Ectodermal cell (in vitro differentiated cells): ENCODE data around the gene CARD16.

Source experiments
- H3K27ac ChIP-seq: 2 replicates; pipeline ENCODE4 v1.7.0; 2013; ENCODE audit warnings: mild to moderate bottlenecking, low read depth, low read length; ENCODE audit not compliant: insufficient read depth, poor library complexity, severe bottlenecking
- H3K27me3 ChIP-seq: 2 replicates; pipeline ENCODE4 v1.7.0; 2013; ENCODE audit warnings: mild to moderate bottlenecking, low read length; ENCODE audit not compliant: insufficient read depth, control insufficient read depth, poor library complexity, severe bottlenecking
- H3K36me3 ChIP-seq: one replicate; pipeline ENCODE4 v1.7.0; 2013; ENCODE audit warnings: low read length; ENCODE audit not compliant: control insufficient read depth, insufficient read depth
- H3K4me1 ChIP-seq: one replicate; pipeline ENCODE4 v1.7.0; 2013; ENCODE audit warnings: low read length; ENCODE audit not compliant: control insufficient read depth, insufficient read depth
- H3K4me3 ChIP-seq: 2 replicates; pipeline ENCODE4 v1.7.0; 2013; ENCODE audit warnings: low read depth, low read length, control low read depth; ENCODE audit not compliant: insufficient read depth
- H3K9me3 ChIP-seq: 2 replicates; pipeline ENCODE4 v1.7.0; 2013; ENCODE audit warnings: mild to moderate bottlenecking, low read length, moderate library complexity; ENCODE audit not compliant: control insufficient read depth
- WGBS, 2 experiments: methylation state at CpG; one replicate each; pipeline ENCODE4 v1.1.7; 2013; ENCODE audit warnings: missing lambda C conversion rate in 2 of 2; 5-methylcytosine and 5-hydroxymethylcytosine counted together

Gene CARD16

DNA sequence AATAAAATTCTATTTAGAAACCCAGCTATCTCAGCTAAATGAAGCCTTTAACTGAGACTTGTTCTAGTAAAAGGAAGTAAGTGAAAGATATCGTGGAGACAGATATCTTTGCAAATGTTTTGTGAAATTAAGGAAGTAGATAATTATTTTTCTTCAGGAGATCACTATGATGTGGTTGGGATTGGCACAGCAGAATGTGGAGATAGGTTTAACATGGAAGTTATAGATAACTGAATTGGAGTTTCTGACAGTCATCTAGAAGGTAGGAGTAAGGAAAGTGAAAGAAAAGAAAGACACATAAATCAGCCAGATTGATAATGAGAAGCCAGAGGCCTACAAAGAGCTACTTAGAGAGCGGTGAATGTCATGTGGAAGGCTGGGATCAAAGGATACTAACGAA is 17.5 kb downstream of the CARD16 start:
- Histone ChIP-seq H3K27me3 (no peaks in the 10 kb centered on the region), H3K27ac (no peak overlapping the region), H3K4me1 (no peaks in the 10 kb centered on the region), H3K9me3 (no peaks in the 10 kb centered on the region), H3K4me3 (no peak overlapping the region), H3K36me3 (no peaks in the 10 kb centered on the region)
- 92 to 99% methylated on average over 3 of the region's 3 CpGs for WGBS, 2 experiments

DNA sequence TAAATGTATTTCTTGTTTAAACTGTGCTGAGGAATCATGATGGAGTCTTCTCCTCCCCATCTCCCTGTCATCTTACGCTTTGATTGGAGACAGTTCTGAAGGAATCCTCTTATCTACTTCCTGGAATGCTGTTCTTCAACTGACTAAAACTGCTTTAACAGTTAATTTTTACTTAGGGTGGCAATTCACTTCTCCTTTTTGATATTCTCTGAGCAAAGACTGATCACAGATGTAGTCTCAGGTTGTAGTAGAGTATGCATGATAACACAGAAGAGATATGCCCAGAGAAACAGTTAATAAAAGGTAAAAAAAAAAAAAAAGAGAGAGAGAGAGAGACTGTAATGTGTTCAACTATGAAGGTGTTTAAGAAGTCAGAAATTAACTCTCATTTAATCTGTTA is 20.7 kb downstream of the CARD16 start:
- no peaks in the 10 kb centered on the region for H3K36me3 ChIP-seq
- H3K27me3 ChIP-seq, result no peaks in the 10 kb centered on the region
- H3K4me3 ChIP-seq, result no peak overlapping the region
- H3K4me1 ChIP-seq, result no peaks in the 10 kb centered on the region
- no peaks in the 10 kb centered on the region for H3K9me3 ChIP-seq
- WGBS, 2 experiments, result 60 to 100% methylated on average over 1 of the region's 1 CpG
- no peak overlapping the region for H3K27ac ChIP-seq

DNA sequence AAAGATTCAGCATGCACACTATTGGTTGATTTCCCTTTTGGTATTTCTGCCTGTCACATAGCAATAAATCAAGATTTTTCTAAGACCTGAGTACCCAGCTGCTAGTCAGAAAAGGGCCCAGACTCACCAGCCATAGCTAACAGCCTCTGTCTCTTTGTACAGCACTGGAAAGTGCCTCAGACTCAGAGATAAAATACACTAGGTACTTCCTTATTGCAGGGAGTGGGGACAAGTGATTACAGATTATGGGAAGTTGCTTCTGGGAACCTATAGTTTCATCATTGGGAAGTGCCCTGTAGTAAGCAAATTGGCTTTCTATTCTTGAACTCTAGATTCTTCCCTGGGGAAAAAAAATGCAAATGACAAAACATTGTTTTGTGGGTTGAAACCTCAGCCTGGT is 22.1 kb downstream of the CARD16 start, which contains the start of gene CASP5:
Gene CASP5, minus strand, starts transcription at position 166 of the 400 bp plus-strand sequence. Its CDS starts 32 bp downstream, at position 134.
- no peaks in the 10 kb centered on the region for H3K9me3 ChIP-seq
- no peak within 1 kb of the TSS for H3K27ac ChIP-seq
- no peak within 1 kb of the TSS for H3K4me3 ChIP-seq
- H3K4me1 ChIP-seq, result no peaks in the 10 kb centered on the region
- H3K27me3 ChIP-seq, result no peaks in the 10 kb centered on the region
- H3K36me3 ChIP-seq, result no peaks in the 10 kb centered on the region

DNA sequence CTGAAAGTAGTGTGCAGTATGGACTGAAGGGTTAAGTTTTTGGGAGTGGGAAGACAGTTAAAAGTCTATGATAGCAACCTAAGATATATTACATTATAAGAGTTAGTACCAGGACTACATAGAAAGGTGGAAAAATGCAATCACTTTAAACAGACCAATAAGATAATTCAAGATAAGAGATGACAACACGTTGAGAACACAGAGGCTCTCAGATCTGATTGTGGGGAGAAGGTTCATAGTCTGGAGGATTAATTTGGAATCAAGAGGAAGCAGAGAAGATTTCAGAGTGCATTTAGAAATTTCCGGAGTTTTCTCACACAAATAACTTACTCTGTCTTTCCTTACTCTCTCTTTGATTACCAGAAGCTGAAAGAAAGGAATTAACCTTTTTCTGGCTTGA is 22.6 kb downstream of the CARD16 start:
- Histone ChIP-seq H3K9me3 (no peaks in the 10 kb centered on the region), H3K36me3 (no peaks in the 10 kb centered on the region), H3K4me1 (no peaks in the 10 kb centered on the region), H3K27ac (no peak overlapping the region), H3K27me3 (no peaks in the 10 kb centered on the region), H3K4me3 (no peak overlapping the region)
- WGBS, 2 experiments, result 89 to 91% methylated on average over 2 of the region's 2 CpGs

DNA sequence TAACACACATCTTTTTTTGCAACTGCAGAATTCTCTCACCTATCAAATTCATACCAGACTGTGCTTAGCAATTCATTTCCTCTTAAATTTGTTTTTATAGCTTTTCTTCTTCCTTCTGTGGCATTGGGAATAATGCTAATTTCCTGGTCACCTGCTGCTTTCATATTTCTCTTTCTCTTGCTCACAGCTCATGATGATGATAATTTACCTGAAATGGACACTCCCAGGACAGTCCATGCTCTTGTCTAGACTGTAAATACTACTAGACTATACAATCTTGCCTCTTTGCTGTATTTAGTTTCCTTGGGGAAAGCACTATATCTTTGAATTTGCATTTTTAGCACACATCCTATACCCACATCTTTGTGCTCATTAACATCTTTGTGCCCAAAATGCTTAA is 37.7 kb downstream of the CARD16 start:
- no peaks in the 10 kb centered on the region for H3K36me3 ChIP-seq
- no peaks in the 10 kb centered on the region for H3K4me1 ChIP-seq
- no peaks in the 10 kb centered on the region for H3K9me3 ChIP-seq

DNA sequence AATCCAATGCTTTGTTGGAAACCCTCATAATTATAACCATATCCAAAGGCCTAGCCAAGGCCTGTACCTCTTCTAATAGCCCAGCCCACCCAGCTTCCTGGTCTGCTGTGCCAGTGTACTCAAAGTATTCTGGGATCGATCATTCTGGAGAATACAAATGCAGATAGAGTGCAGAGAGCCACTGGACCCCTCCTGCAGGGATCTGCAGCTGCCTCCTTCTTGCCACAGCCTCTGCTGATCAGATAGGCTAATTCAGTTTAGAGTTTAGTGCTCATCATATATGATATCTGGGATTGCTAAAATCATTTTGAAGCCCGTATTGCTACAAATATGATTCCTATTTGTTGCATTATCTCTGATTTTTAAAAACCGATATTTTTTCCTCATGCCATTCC is 39.7 kb downstream of the CARD16 start:
- H3K36me3 ChIP-seq, result no peaks in the 10 kb centered on the region
- H3K27ac ChIP-seq, result no peak overlapping the region
- no peaks in the 10 kb centered on the region for H3K27me3 ChIP-seq
- H3K4me1 ChIP-seq, result no peaks in the 10 kb centered on the region
- H3K4me3 ChIP-seq, result no peak overlapping the region
- H3K9me3 ChIP-seq, result no peaks in the 10 kb centered on the region
- WGBS, 2 experiments, result 84 to 97% methylated on average over 2 to 3 of the region's 3 CpGs

More for the DNA sequence above, 37.7 kb downstream of the CARD16 start:
- Histone ChIP-seq H3K27me3 (no peaks in the 10 kb centered on the region), H3K27ac (no peak overlapping the region), H3K4me3 (no peak overlapping the region)

DNA sequence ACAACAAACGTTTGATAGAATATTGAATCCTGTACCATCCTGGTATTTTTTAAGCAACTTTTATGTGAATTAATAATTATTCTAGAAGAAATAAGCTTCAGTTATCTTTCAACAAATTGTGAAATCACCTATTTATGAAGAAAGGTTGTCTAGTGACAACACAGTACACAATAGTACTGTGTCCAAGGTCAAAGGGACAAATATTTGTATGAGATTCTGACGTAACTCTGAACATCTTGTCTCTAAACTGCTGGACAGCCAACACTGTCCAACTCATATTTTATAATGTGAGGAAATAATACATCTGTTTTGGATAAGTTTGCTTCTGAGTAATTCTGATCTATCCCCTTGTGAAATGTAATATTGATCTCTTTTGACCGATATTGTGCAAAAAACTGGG is 41.1 kb downstream of the CARD16 start:
- Histone ChIP-seq H3K27ac (no peak overlapping the region), H3K4me1 (no peaks in the 10 kb centered on the region), H3K27me3 (no peaks in the 10 kb centered on the region), H3K36me3 (no peaks in the 10 kb centered on the region), H3K9me3 (no peaks in the 10 kb centered on the region), H3K4me3 (no peak overlapping the region)
- 93 to 100% methylated on average over 1 to 3 of the region's 3 CpGs for WGBS, 2 experiments

DNA sequence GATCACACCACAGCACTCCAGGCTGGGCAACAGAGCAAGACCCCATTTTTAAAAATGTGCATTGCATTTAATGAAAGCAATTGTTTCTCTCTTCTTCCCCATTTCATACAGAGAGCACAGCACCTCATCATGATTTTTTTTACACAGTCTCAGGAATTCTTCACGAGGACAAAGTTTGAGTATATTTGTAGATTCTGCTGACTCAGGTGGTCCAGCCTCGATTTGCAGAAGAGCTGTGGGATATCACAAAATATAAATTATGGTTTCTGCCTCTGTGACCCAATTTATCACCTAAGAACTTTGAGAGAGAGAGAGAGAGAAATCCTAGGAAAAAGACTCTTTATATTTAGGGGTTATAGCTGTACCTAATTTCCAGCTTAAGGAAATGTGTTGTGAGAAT is 42.0 kb downstream of the CARD16 start:
- WGBS, 2 experiments, result 84% methylated on average over 2 of the region's 2 CpGs; no CpG with 5 or more reads in 1 of the 2 experiments
- H3K9me3 ChIP-seq, result no peaks in the 10 kb centered on the region
- H3K27me3 ChIP-seq, result no peaks in the 10 kb centered on the region

DNA sequence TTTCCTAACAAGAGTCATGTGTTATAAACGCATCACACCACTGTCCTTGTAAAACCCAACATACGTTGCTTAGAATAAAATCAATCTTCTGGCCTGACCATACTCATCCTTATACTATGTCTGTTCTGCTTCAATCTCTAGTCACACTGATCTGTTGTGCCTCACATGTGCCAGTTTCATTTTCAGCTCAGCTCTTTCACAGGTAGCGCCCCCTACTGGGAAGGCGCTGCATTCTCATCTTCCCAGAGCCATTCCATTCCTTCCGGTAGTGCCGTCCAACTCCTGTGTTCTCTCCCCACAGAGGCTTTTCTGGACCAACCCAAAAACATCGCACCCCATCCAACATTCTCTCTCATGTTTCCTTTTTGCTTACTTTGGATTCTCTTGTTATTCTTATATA is 44.3 kb downstream of the CARD16 start:
- H3K27ac ChIP-seq, result no peak overlapping the region
- no peaks in the 10 kb centered on the region for H3K27me3 ChIP-seq
- no peaks in the 10 kb centered on the region for H3K9me3 ChIP-seq
- no peaks in the 10 kb centered on the region for H3K4me1 ChIP-seq
- WGBS, 2 experiments, result 84 to 91% methylated on average over 7 of the region's 7 CpGs
- H3K36me3 ChIP-seq, result no peaks in the 10 kb centered on the region
- H3K4me3 ChIP-seq, result no peak overlapping the region

More for the DNA sequence above, 42.0 kb downstream of the CARD16 start:
- no peak overlapping the region for H3K27ac ChIP-seq
- H3K4me1 ChIP-seq, result no peaks in the 10 kb centered on the region
- no peak overlapping the region for H3K4me3 ChIP-seq
- H3K36me3 ChIP-seq, result no peaks in the 10 kb centered on the region

DNA sequence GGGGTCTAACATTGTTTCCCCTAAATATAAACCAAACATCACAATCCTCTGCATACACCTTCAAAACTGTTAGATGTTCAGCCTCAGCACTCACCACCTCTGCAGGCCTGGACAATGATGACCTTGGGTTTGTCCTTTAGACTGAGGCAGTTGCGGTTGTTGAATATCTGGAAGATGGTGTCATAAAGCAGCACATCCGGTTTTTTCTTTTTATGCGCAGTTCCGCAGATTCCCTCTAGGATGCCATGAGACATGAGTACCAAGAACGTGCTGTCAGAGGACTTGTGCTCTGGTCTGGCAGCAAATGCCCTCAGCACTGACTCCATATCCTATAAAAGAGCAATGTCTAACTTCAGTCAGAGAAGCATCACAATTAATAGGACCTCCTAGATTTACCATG is 45.0 kb downstream of the CARD16 start:
- H3K27me3 ChIP-seq, result no peaks in the 10 kb centered on the region
- 92 to 93% methylated on average over 5 of the region's 5 CpGs for WGBS, 2 experiments
- no peak overlapping the region for H3K4me3 ChIP-seq
- no peaks in the 10 kb centered on the region for H3K9me3 ChIP-seq
- H3K27ac ChIP-seq, result no peak overlapping the region
- H3K36me3 ChIP-seq, result no peaks in the 10 kb centered on the region
- H3K4me1 ChIP-seq, result no peaks in the 10 kb centered on the region

DNA sequence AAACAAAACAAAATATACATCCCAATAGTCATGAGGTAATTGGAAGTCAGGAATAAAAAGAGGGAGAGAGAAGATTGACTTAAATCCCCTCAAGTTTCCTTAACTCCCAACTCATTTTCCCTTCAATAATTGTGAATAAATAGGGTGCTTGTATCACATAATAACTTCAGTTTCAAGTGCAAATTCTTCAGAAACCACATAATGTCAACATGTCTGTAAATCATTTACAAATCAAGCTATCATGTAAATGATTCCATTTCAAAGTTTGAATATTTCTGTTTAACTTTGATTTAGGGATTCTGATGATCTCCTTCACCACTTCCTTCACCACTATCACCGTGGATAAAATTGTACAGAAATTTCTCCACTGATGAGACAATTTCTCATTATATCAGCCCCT is 45.4 kb downstream of the CARD16 start:
- Histone ChIP-seq H3K27ac (no peak overlapping the region), H3K27me3 (no peaks in the 10 kb centered on the region), H3K4me3 (no peak overlapping the region), H3K9me3 (no peaks in the 10 kb centered on the region), H3K4me1 (no peaks in the 10 kb centered on the region), H3K36me3 (no peaks in the 10 kb centered on the region)
- WGBS, 2 experiments, result 100% methylated on average over 1 of the region's 1 CpG; no CpG with 5 or more reads in 1 of the 2 experiments
